HFFc6 (cell line): ENCODE results near the gene NACAD. TPM values are rescaled to one million over a fixed set of nuclear protein-coding genes. Genes with fewer than 3 reads are reported as not detected.

ENCODE experiments used
- DNase-seq: peaks from one replicate; pipeline ENCODE4 v3.0.0-alpha.2; 2018
- H3K27ac Mint-ChIP-seq: 2 replicates; pipeline ENCODE4 v1.8.0; 2020; ENCODE audit warnings: mild to moderate bottlenecking, mixed read lengths
- H3K27me3 Mint-ChIP-seq: 2 replicates; pipeline ENCODE4 v1.8.0; 2021; ENCODE audit warnings: mild to moderate bottlenecking, moderate library complexity, mixed read lengths; ENCODE audit not compliant: insufficient read depth
- H3K36me3 Mint-ChIP-seq: 2 replicates; pipeline ENCODE4 v1.8.0; 2021; ENCODE audit warnings: low read depth, mixed read lengths
- H3K4me1 Mint-ChIP-seq: 2 replicates; pipeline ENCODE4 v1.8.0; 2020; ENCODE audit warnings: low read depth, mixed read lengths
- H3K4me3 Mint-ChIP-seq: 2 replicates; pipeline ENCODE4 v1.8.0; 2020; ENCODE audit warnings: mild to moderate bottlenecking, moderate library complexity, mixed read lengths
- H3K9me3 Mint-ChIP-seq: 2 replicates; pipeline ENCODE4 v1.8.0; 2020; ENCODE audit warnings: mild to moderate bottlenecking, mixed read lengths
- total RNA-seq, 6 experiments: library from RNA; stranded (reverse); fragmentation: NEBNext Ultra II Directional; extraction: Animal tissue kit (Norgen Biotek cat#: 25700); gene quantifications; 2 replicates in 1 of 6; 3 replicates in 5 of 6; pipeline ENCODE4 v1.2.3, GENCODE V29; 2021
- TF ChIP-seq, protein P1 (sequence below): fragments of 200-600 bp; sonication (generic); IDR thresholded peaks from 2 replicates; pipeline ENCODE4 v1.5.0; 2021; ENCODE audit warnings: antibody characterized with exemption, mild to moderate bottlenecking

Gene NACAD
- total RNA-seq, 6 experiments from 2014 or later, result 5.5 to 10.5 (median 9.6) TPM

DNA sequence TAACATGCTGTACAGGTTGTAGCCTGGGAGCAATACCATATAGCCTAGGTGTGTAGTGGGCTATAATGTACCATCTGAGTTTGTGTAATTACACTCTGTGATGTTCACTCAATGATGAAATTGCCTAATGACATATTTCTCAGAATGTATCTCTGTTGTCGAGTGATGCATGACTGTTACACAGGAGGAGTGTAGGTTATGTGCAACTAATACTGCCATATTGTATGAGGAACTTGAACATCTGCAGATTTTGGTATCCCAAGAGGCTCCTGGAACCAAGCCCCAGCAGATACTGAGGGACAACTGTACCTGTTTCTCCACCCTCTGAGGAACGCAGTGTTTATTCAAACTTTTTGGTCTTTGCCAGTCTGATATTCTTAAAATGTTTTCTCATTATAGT, 38.6 kb downstream of the NACAD start:
- Mint-ChIP-seq H3K27me3 (no peaks in the 10 kb centered on the region; the same call in 1 of the 2 replicates), H3K36me3 (peaks cover 5% of the 10 kb centered on the region; the same call in 1 of the 2 replicates), H3K4me1 (peaks cover 7% of the 10 kb centered on the region; the same call in 1 of the 2 replicates), H3K27ac (no peak overlapping the region), H3K4me3 (no peak overlapping the region), H3K9me3 (no peaks in the 10 kb centered on the region)
- DNase-seq, result no peak
- TF ChIP-seq, protein P1, sequence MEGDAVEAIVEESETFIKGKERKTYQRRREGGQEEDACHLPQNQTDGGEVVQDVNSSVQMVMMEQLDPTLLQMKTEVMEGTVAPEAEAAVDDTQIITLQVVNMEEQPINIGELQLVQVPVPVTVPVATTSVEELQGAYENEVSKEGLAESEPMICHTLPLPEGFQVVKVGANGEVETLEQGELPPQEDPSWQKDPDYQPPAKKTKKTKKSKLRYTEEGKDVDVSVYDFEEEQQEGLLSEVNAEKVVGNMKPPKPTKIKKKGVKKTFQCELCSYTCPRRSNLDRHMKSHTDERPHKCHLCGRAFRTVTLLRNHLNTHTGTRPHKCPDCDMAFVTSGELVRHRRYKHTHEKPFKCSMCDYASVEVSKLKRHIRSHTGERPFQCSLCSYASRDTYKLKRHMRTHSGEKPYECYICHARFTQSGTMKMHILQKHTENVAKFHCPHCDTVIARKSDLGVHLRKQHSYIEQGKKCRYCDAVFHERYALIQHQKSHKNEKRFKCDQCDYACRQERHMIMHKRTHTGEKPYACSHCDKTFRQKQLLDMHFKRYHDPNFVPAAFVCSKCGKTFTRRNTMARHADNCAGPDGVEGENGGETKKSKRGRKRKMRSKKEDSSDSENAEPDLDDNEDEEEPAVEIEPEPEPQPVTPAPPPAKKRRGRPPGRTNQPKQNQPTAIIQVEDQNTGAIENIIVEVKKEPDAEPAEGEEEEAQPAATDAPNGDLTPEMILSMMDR, result no peak

DNA sequence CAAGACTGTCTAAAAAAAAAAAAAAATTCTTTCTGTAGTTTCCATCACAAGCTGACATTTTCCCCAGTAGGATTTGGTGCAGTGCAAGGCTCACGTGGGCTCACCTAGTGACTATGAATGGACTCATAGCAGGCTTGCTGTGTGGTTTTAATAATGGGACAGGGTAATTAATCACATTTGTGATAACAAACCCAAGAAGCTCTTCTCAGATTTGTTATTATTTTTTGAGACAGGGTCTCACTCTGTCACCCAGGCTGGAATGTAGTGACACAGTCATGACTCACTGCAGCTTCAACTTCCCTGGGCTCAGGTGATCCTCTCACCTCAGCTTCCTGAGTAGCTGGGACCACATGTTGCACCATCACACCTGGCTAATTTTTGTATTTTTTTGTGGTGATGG, 40.0 kb downstream of the NACAD start:
- DNase-seq, result no peak
- Mint-ChIP-seq H3K36me3 (peaks cover 5% of the 10 kb centered on the region; the same call in 1 of the 2 replicates), H3K4me1 (no peaks in the 10 kb centered on the region), H3K9me3 (no peaks in the 10 kb centered on the region), H3K4me3 (no peak overlapping the region), H3K27me3 (no peaks in the 10 kb centered on the region; the same call in 1 of the 2 replicates), H3K27ac (no peak overlapping the region)
- TF ChIP-seq, protein P1, result no peak

DNA sequence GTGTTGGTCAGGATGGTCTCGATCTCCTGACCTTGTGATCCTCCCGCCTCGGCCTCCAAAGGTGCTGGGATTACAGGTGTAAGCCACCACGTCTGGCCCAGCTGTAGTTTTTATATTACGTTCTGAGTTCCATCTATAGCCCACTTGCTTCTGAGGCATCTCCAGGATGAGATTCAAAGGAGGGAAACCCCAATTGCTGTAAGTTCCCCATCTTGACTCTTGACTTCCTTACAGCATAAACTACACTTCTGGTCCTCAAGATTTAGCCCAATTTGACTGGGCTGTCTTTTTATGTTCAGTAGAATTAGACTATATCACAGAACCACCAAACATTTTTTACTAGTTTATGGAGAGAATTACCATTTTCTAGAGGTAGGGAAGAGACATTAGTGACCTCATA, 44.4 kb downstream of the NACAD start:
- TF ChIP-seq, protein P1, result no peak
- Mint-ChIP-seq H3K9me3 (no peaks in the 10 kb centered on the region), H3K27ac (no peak overlapping the region), H3K4me3 (no peak overlapping the region), H3K4me1 (no peaks in the 10 kb centered on the region), H3K27me3 (peaks cover 1% of the 10 kb centered on the region; the same call in 1 of the 2 replicates), H3K36me3 (peaks cover 23% of the 10 kb centered on the region)
- DNase-seq, result no peak

DNA sequence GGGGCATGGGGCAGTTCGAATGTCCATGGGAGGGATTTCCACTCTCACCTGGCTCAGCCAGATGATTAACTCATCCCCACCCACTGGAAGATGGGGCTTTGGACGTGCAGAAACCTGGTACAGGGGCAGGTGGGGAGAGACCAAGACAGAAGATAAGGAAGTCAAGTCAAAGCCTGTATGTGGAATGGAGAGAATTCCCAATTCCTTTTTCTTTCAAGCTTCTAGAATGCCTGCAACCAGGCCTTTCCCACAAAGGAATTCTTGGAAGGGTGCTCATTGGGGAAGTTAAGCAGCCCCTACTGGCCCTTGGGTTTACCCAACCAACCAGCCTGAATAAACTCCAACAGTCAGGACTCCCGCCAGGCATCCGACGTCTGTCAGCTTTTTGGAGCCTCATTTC, 49.7 kb downstream of the NACAD start:
- H3K4me1 Mint-ChIP-seq, result peaks cover under 1% of the 10 kb centered on the region
- no peak overlapping the region for H3K4me3 Mint-ChIP-seq
- no peaks in the 10 kb centered on the region for H3K9me3 Mint-ChIP-seq
- peaks cover 1% of the 10 kb centered on the region; the same call in 1 of the 2 replicates for H3K27me3 Mint-ChIP-seq
- TF ChIP-seq, protein P1, result no peak
- H3K36me3 Mint-ChIP-seq, result peaks cover 26% of the 10 kb centered on the region
- no peak for DNase-seq
- no peak overlapping the region for H3K27ac Mint-ChIP-seq

DNA sequence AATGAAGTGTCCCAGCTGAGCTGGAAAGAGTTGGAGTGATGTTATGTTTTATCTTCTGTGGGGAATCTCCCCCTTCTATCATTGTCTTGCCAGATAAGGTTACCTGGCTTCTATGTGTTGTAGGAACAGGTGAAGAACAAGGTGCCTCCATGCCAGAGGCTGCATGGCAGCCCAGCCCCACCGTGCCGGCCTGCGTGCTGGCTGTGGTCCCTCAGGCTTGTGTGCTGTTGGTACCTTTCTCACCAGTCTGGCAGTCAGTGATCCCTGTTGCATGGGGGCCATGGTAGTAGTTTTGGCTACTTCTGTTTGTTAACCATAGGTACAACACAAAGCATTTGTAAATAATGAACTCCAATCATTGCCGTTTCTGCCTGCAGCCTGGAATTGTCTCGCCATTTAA, 50.9 kb downstream of the NACAD start:
- H3K4me3 Mint-ChIP-seq, result no peak overlapping the region
- TF ChIP-seq, protein P1, result no peak

DNA sequence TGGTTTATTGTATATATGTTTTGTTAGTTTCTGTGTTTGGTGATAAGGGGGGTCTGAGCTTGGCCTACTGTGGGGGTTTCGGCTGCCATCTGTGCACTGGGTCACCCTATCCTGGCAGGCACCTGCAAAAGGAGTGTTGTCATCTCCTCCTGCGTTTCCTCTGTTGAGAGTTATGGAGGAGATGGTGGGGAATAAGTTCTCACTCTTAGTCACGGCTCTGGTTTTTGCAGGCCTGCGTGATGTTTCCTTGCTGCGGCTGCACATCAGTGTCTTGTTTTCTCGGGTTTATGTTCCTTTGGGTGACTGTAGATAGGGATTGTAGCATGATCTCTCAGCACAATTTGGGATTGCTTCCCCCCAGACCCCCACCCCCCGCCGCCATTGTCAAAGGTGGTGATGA, 52.0 kb downstream of the NACAD start:
- no peaks in the 10 kb centered on the region for H3K9me3 Mint-ChIP-seq
- no peak for DNase-seq
- peaks cover 20% of the 10 kb centered on the region for H3K36me3 Mint-ChIP-seq
- TF ChIP-seq, protein P1, result no peak
- H3K27me3 Mint-ChIP-seq, result peaks cover 1% of the 10 kb centered on the region; the same call in 1 of the 2 replicates
- no peak overlapping the region for H3K4me3 Mint-ChIP-seq
- no peak overlapping the region for H3K27ac Mint-ChIP-seq
- peaks cover 22% of the 10 kb centered on the region for H3K4me1 Mint-ChIP-seq

More for the DNA sequence above, 50.9 kb downstream of the NACAD start:
- no peak overlapping the region for H3K27ac Mint-ChIP-seq
- H3K36me3 Mint-ChIP-seq, result peaks cover 26% of the 10 kb centered on the region
- peaks cover 13% of the 10 kb centered on the region for H3K4me1 Mint-ChIP-seq
- DNase-seq, result no peak
- H3K9me3 Mint-ChIP-seq, result no peaks in the 10 kb centered on the region
- peaks cover 1% of the 10 kb centered on the region; the same call in 1 of the 2 replicates for H3K27me3 Mint-ChIP-seq
